DND-41 (cell line): ENCODE measurements around the gene FAS.

Experiments used
- ATAC-seq: fragments of 200-7000 bp; cut with Tn5 transposase; 3 replicates; pipeline ENCODE4 v1.9.1; 2021; ENCODE audit warnings: low read depth; ENCODE audit not compliant: insufficient read depth
- DNase-seq: peaks from one replicate; pipeline ENCODE4 v3.0.0-alpha.2; 2020
- H2AFZ ChIP-seq: 2 replicates; pipeline ENCODE4 v1.6.0; 2012; ENCODE audit warnings: low read depth, low read length
- H3K27ac ChIP-seq: 2 replicates; pipeline ENCODE4 v1.5.1; 2012; ENCODE audit warnings: low read length, inconsistent platforms
- H3K27me3 ChIP-seq: fragments of 200-600 bp; sonication (generic); 2 replicates; pipeline ENCODE4 v1.6.0; 2012; ENCODE audit warnings: low read length, mild to moderate bottlenecking, inconsistent platforms; ENCODE audit not compliant: insufficient read depth, poor library complexity
- H3K36me3 ChIP-seq: 2 replicates; pipeline ENCODE4 v1.5.1; 2012; ENCODE audit warnings: low read length, inconsistent platforms; ENCODE audit not compliant: insufficient read depth
- H3K4me1 ChIP-seq: 2 replicates; pipeline ENCODE4 v1.5.1; 2012; ENCODE audit warnings: mild to moderate bottlenecking, low read length; ENCODE audit not compliant: insufficient read depth
- H3K4me2 ChIP-seq: 2 replicates; pipeline ENCODE4 v1.6.0; 2012; ENCODE audit warnings: mild to moderate bottlenecking, moderate library complexity, low read length, inconsistent platforms; ENCODE audit not compliant: insufficient read depth
- H3K4me3 ChIP-seq, 2 experiments: fragments of 200-600 bp in 1 of 2; shearing (Covaris generic) in 1 of 2; 2 replicates each; pipeline ENCODE4 v1.5.1; 2012 to 2016; ENCODE audit warnings: inconsistent platforms in 2 of 2, low read length in 2 of 2, mild to moderate bottlenecking in 2 of 2, low read depth in 1 of 2, moderate library complexity in 1 of 2
- H3K79me2 ChIP-seq: 2 replicates; pipeline ENCODE4 v1.6.0; 2012; ENCODE audit warnings: low read length, inconsistent platforms; ENCODE audit not compliant: insufficient read depth
- H3K9ac ChIP-seq: 2 replicates; pipeline ENCODE4 v1.6.0; 2012; ENCODE audit warnings: low read depth, mild to moderate bottlenecking, inconsistent platforms, low read length, moderate library complexity
- H3K9me3 ChIP-seq: 2 replicates; pipeline ENCODE4 v1.5.1; 2012; ENCODE audit warnings: low read length, moderate library complexity, mild to moderate bottlenecking, inconsistent platforms; ENCODE audit not compliant: insufficient read depth, severe bottlenecking
- H4K20me1 ChIP-seq: 2 replicates; pipeline ENCODE4 v1.6.0; 2012; ENCODE audit warnings: low read length; ENCODE audit not compliant: insufficient read depth
- EZH2 ChIP-seq: IDR thresholded peaks from 3 replicates; pipeline ENCODE4 v1.6.1; 2012; ENCODE audit warnings: borderline replicate concordance, low read depth, mild to moderate bottlenecking, moderate library complexity, low read length, inconsistent platforms; ENCODE audit not compliant: severe bottlenecking
- TF ChIP-seq, protein P1 (sequence below): IDR thresholded peaks from 2 replicates; pipeline ENCODE4 v1.5.1; 2012; ENCODE audit warnings: borderline replicate concordance, low read length, moderate library complexity, mild to moderate bottlenecking; ENCODE audit not compliant: poor library complexity, severe bottlenecking; ENCODE audit errors: extremely low read depth

Gene FAS

DNA sequence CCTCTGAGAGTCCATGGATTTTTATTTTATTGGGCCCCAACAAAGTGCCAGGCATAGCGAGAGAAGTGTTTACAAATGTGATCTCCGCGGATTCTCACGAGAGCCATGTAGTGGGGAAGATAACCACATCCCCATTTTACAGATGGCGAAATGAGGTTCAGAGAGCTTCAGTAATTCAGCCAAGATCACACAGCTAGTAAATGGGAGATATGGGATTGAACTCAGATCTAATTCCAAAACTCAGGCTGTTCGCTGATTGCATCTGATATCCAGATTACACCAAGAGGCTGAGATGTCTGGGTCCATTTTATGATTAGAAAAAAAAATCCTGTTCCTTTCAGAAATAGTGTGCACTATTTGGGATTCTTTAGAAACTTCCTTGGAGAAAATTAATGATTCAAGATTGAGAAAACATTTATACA, 1.3 kb downstream of the FAS start:
- H3K4me2 ChIP-seq, result peak overlapping the region; percentile 97
- DNase-seq (no peak), ATAC-seq (peak; percentile 22)
- H3K9me3 ChIP-seq, result no peaks in the 10 kb centered on the region
- H3K27ac ChIP-seq, result peak overlapping the region; percentile 73
- peaks cover 42% of the 10 kb centered on the region for H3K4me1 ChIP-seq
- H2AFZ ChIP-seq, result peak overlapping the region; percentile 95
- no peaks in the 10 kb centered on the region for H3K79me2 ChIP-seq
- H3K36me3 ChIP-seq, result no peaks in the 10 kb centered on the region
- H3K27me3 ChIP-seq, result no peaks in the 10 kb centered on the region
- H3K9ac ChIP-seq, result peak overlapping the region; percentile 74
- peak overlapping the region; percentile 71 to 82 for H3K4me3 ChIP-seq
- H4K20me1 ChIP-seq, result no peaks in the 10 kb centered on the region
- TF ChIP-seq, protein P1, sequence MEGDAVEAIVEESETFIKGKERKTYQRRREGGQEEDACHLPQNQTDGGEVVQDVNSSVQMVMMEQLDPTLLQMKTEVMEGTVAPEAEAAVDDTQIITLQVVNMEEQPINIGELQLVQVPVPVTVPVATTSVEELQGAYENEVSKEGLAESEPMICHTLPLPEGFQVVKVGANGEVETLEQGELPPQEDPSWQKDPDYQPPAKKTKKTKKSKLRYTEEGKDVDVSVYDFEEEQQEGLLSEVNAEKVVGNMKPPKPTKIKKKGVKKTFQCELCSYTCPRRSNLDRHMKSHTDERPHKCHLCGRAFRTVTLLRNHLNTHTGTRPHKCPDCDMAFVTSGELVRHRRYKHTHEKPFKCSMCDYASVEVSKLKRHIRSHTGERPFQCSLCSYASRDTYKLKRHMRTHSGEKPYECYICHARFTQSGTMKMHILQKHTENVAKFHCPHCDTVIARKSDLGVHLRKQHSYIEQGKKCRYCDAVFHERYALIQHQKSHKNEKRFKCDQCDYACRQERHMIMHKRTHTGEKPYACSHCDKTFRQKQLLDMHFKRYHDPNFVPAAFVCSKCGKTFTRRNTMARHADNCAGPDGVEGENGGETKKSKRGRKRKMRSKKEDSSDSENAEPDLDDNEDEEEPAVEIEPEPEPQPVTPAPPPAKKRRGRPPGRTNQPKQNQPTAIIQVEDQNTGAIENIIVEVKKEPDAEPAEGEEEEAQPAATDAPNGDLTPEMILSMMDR, result no peak
- TF ChIP-seq EZH2, result no peak

DNA sequence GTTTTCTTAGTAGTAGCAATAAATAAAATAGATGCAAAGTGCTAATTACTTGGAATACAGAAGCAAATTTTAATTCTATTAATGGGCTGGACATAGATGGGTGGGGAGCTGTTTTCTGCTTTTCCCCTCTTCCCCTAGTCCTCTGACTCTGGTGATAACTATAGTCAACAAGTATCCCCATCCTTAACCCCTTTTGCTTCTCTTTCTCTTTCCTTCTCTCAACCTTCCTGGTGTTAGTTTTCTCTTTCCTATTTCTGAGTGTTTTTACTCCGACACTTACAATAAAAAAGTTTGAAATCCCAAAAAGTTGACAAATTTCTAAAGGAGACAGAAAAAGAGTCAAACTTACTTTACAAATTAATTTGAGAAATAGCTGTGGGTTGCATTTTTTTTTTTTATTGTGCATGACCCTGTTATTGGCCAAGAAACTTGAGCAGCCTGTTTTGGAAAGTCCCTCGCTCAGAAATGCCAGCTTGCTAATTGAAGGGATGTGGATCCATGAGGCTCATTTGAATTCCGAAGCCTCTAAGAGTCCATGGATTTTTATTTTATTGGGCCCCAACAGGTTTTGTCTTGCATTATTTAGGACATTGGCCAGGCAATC, 2.4 kb downstream of the FAS start:
- Histone ChIP-seq H3K4me3 (no peak overlapping the region), H3K27ac (no peak overlapping the region)
- TF ChIP-seq, protein P1, result no peak
- no peak for TF ChIP-seq EZH2

DNA sequence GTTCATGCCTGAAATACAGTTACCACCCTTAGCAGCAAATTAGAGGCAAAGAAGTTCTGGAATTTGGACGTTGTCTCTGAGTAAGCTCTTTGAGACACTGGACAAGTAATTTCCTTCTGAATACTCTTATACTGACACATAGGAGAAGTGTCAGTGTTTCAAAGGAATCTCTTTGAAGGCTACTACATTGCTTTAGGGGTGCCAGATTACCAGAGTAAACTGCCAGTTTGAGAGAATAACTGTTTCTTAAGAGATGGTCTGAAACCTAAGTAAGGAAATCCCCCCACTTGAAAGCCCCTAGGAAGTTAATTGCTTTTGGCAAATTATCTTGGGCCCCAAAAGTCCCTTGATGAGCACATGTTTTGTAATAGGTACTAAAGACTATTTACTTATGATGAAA, 3.4 kb downstream of the FAS start:
- Histone ChIP-seq H3K27ac (no peak overlapping the region), H3K27me3 (no peaks in the 10 kb centered on the region), H3K9me3 (no peaks in the 10 kb centered on the region), H3K79me2 (no peaks in the 10 kb centered on the region), H3K4me1 (peaks cover 36% of the 10 kb centered on the region), H2AFZ (no peak overlapping the region), H3K36me3 (no peaks in the 10 kb centered on the region), H3K4me3 (no peak overlapping the region), H3K4me2 (no peak overlapping the region), H4K20me1 (no peaks in the 10 kb centered on the region), H3K9ac (no peak overlapping the region)
- DNase-seq, result no peak
- TF ChIP-seq EZH2, result no peak
- TF ChIP-seq, protein P1, result no peak
- no peak for ATAC-seq

More for the DNA sequence above, 2.4 kb downstream of the FAS start:
- DNase-seq, result no peak
- ATAC-seq, result no peak
- Histone ChIP-seq H3K27me3 (no peaks in the 10 kb centered on the region), H2AFZ (no peak overlapping the region), H3K9ac (no peak overlapping the region), H3K9me3 (no peaks in the 10 kb centered on the region), H3K4me2 (peak overlapping the region; percentile 97), H4K20me1 (no peaks in the 10 kb centered on the region), H3K4me1 (peaks cover 36% of the 10 kb centered on the region), H3K79me2 (no peaks in the 10 kb centered on the region), H3K36me3 (no peaks in the 10 kb centered on the region)
